GM21515 (cell line): ENCODE data around the gene PGAM2.
"Not testable (repeated sequence)": the region's sequence is repeated elsewhere in the genome, so short reads cannot be mapped to it uniquely, and the experiment has no call there.

Experiments
- ATAC-seq: cut with Tn5 transposase; IDR thresholded peaks from one replicate; pipeline ENCODE4 v1.9.1; 2021; ENCODE audit not compliant: unreplicated experiment

PGAM2 gene

GRCh38 chr7:44052771-44053365, 12.5 kb downstream of the PGAM2 start:
- no peak for ATAC-seq

GRCh38 chr7:44051611-44052220, 13.7 kb downstream of the PGAM2 start:
- no peak for ATAC-seq

GRCh38 chr7:44050915-44051560, 14.3 kb downstream of the PGAM2 start:
- ATAC-seq = no peak

- no peak for ATAC-seq
Observed at GRCh38 chr7:44050121-44050914, 15.0 kb downstream of the PGAM2 start.

GRCh38 chr7:44048031-44048795, 17.2 kb downstream of the PGAM2 start:
- ATAC-seq = no peak

- peak; percentile 49 for ATAC-seq
Observed at GRCh38 chr7:44046321-44047061, 18.9 kb downstream of the PGAM2 start.

GRCh38 chr7:44045226-44046014, 19.9 kb downstream of the PGAM2 start:
- peak; percentile 15 for ATAC-seq

GRCh38 chr7:44044315-44045225, 20.8 kb downstream of the PGAM2 start, which contains the start of gene DBNL:
DBNL (plus strand) TSS chr7:44044702; CDS start chr7:44044738, 36 bp downstream.
- peak; percentile 69 for ATAC-seq

GRCh38 chr7:44043902-44044301, 21.5 kb downstream of the PGAM2 start:
- no peak for ATAC-seq

GRCh38 chr7:44042221-44042620, 23.1 kb downstream of the PGAM2 start:
- no peak for ATAC-seq

- peak; percentile 40 for ATAC-seq
Observed at GRCh38 chr7:44040493-44040891, 24.9 kb downstream of the PGAM2 start.

- ATAC-seq = not testable (repeated sequence)
Observed at GRCh38 chr7:44039800-44040492, 25.4 kb downstream of the PGAM2 start.

- ATAC-seq = peak; percentile 66
Observed at GRCh38 chr7:44038961-44039558, 26.3 kb downstream of the PGAM2 start.

GRCh38 chr7:44038553-44038952, 26.8 kb downstream of the PGAM2 start:
- ATAC-seq = not testable (repeated sequence)

GRCh38 chr7:44037951-44038350, 27.4 kb downstream of the PGAM2 start:
- ATAC-seq = not testable (repeated sequence)

- not testable (repeated sequence) for ATAC-seq
Observed at GRCh38 chr7:44036364-44036763, 29.0 kb downstream of the PGAM2 start.
